Posterior cingulate gyrus (tissue), 11 donors: ENCODE results near the gene RAD51D.
"Not testable (repeated sequence)": the region's sequence is repeated elsewhere in the genome, so short reads cannot be mapped to it uniquely, and the experiment has no call there.

Source experiments
- DNase-seq, 10 donors: peaks; one replicate each; pipeline versions ENCODE4 v3.0.0 to v3.0.0-alpha.2; 2020 to 2021; ENCODE audit warnings: mixed read lengths in 3 of 10
- intact Hi-C: fragments of 100-400 bp; cut with DNase I; formaldehyde crosslinking; loops from one replicate; pipeline ENCODE4 v1.15.1; 2023

Gene RAD51D

DNA sequence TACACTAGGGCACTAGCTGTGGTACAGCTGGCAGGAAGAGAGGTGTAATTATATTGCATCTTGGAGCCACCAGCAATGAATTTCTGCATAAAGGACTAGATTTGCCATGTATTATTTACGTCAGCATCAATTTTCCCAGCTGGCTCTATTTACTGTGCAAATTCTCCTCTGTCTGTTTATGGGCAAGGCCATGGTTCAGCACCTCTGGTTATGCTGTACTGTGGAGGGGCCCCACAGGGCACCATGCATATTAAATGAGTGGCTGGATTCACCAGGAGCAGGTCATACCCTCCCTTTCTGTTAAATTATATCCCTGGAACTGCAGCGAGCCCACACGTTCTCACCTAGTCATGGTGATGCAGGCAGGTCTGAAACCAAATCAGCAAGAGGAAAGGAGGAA is 19.8 kb downstream of the RAD51D start:
- peak in 1 of 10 donors; percentile 22 for DNase-seq

DNA sequence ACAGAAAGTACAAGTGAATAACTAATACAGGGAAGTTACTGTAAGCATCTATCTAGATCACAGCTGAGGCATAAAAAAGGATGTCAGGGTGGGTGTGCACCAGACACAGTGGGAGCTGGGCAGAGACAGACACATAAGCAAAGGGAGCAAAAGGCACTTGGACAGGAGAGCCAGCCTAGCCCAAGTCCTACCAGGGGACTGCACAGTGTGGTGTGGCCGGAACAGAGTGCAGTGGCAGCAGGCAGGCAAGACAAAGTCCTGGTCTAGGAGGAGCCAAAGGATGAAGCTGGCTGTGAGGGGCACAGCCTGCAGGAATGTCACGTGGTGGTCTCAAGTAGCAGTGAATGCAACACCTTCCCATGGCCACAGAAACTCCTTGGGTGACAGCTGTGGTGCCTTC is 21.9 kb downstream of the RAD51D start:
- DNase-seq: no peak
- intact Hi-C loops: loop anchor here (10.0 kb wide), 1 partner anchor 133 kb away; the partner anchor contains the start of genes CCT6B and ZNF830

More for the DNA sequence above, 19.8 kb downstream of the RAD51D start:
- intact Hi-C loops: loop anchor here (10.0 kb wide), 1 partner anchor 135 kb away; the partner anchor contains the start of genes CCT6B and ZNF830

DNA sequence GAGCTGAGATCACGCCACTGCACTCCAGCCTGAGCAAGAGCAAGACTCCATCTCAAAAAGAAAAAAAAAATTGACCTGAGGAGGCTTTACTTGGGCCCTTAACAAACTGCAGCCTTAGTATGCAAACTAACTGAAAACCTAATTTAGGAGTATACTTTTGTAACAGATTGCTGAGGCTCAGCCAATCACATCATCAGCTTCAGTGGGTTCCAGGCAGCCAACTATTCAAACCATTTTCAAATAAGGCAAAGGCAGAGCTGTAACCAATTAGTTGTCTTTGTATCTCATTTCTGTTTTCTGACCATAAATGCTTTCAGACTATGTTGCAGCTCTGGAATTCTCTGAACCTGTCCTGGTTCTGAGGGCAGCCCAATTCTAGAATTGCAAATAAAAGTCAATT is 23.9 kb downstream of the RAD51D start:
- intact Hi-C loops: loop anchor here (10.0 kb wide), 1 partner anchor 131 kb away; the partner anchor contains the start of genes CCT6B and ZNF830

DNA sequence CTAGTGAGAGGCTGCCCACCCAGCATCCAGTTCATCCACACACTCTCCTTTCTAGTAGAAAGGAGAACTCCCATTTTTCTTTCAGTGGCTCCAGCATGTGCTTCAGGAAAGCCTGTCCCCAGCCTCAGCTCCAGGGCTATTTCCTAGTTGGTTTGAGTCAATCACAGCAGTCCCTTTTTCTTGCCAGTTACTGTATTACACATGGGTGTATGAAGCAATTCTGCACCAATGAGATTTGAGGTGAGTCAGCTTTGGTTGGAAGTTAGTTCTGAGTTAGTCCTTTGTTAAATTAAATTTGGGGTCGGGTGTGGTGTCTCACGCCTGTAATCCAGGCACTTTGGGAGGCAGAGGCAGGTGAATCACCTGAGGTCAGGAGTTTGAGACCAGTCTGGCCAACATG is 24.8 kb downstream of the RAD51D start:
- intact Hi-C loops: loop anchor here (10.0 kb wide), 1 partner anchor 130 kb away; the partner anchor contains the start of genes CCT6B and ZNF830
- DNase-seq: no peak

More for the DNA sequence above, 23.9 kb downstream of the RAD51D start:
- no peak for DNase-seq

DNA sequence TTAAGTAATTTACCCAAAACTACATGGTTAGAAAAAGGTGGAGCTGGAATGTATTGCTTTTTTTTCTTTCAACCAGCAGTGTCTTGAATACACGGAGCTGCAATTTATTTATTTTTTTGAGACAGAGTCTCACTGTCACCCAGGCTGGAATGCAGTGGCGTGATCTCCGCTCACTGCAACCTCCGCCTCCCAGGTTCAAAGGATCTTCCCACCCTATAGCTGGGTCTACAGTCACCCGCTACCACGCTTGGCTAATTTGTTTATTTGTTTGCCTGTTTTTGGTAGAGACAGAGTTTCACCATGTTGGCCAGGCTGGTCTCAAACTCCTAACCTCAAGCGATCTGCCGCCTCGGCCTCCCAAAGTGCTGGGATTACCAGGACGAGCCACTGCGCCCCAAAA is 29.0 kb downstream of the RAD51D start:
- not testable (repeated sequence) for DNase-seq
- intact Hi-C loops: loop anchor here (10.0 kb wide), 1 partner anchor 126 kb away; the partner anchor contains the start of genes CCT6B and ZNF830

DNA sequence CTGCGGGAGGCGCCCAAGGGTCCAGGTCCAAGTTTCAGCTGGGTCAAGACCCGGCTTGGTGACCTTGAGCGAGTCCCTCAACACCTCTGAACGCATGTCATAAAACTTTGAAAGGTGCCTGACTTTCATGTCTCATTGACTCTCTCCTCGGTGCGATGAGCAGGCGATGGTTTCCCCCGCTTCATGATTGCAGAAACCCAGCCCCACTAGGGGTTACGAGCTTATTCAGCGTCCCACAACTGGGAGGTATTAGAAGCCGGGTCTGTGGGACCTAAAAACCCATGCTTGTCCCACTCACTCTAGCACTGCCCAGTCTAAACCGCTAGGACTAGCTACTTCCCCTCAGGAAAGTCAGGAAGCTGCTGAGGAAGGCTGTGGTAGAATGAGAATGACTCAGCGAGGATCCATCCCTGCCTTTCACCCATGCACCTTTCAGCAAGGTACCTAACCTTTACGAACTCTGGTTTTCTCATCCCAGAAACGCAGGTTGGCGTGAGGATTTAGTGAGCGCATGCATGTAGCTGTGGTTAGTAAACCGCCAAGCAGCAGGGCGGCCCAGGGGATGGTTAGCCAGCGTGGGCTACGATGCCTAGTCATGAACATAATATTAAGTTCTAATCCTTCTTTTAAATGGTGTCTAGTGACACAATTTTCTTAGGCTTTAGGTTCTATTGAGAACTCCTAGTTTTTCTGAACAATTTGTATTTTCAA is 29.9 kb downstream of the RAD51D start:
- intact Hi-C loops: loop anchor here (1.0 to 10.0 kb wide), 2 partner anchors 91 to 125 kb away; partner anchors contain the start of genes CCT6B and ZNF830
- DNase-seq: no peak

DNA sequence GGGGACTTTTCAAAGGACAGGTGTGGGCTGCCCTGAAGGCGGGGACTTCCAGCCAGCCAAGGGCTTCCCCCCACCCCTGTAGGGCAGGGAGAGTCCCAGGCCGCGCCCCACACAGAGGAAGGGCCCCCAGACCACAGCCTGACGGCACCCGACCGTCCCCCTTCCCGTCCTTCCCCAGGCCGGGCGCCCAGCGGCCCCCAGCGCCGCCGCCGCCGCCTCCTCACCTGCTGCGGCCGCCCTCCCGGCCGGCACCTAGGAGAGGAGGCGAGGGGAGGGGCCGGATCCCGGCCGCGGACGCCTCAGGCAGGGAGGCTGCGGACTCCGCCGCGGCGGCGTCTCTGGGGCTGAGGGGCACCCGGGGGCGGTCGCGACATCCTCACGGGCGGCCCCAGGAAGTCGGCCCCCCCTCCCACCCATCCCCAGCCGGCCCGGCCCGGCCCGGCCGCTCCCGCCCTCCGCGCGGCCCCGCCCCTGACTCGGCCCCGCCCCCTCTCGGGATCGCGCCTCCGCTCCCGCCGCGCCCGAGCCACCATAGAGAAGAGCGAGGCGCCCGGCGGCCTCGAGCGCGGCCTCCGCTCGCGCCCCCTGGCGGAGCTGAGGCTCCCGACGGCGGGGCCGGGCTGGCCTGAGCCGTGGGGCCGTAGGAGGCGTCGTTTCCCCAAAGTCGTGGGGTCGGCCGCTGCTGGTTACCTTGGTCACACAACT is 30.6 kb downstream of the RAD51D start:
- intact Hi-C loops: loop anchor here (1.0 kb wide), 1 partner anchor 91 kb away; no protein-coding TSS in a partner anchor
- DNase-seq: peak; percentile 77 to 98 (median 85)

DNA sequence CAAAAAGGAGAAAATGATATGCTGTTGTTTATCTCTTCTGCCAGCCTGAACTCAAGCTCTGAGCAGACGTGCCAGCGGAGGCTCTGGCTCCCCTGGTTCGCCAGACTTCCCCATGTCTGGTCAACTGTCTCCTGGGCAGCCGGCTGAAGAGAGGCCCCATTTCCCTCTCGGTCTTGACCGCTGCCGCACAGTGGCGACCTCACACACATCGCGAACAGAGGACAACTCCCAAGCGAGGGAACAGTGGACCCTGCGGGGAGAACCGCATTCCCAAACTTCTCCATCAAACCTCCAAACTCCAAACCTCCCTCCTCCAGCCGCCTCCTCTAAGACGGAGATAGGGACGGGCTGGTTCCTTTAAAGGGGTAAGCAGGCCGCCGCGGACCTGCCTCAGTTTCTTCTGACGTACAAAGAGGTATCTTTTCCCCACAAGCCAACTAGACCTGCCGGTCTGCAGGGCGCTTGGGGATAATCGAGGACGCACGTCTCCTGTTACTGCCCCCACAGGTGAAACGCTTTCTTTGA is 31.2 kb downstream of the RAD51D start:
- peak; percentile 58 to 94 (median 70) for DNase-seq
- intact Hi-C loops: no loop called here

DNA sequence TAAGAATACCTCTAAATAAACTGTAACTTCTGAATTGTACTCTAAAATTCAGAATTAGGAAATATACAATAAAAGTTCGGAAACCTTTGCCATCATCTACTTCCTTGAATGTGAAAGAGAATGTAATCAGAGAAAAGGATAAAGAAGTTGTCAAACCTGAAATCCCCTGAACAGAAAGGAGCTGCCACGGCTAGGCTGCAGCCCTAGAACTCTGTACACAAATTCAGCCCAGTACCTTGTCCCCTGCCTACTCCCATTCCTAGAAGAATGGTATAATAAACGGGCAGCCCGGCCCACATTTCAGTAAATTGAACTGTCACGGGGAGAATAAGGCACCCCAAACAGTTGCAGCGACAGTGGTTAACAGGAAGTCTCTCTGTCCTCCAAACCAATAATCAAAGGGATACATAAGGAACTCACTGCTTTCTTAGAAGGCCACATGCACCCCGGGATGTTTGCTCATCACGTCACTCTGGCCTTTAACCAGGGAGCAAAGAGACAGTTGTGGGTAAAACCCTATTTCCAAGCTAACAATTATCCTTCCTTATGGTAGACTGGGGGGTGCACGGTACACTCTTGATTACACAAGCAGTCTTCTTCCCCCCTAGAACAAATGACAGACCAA is 31.8 kb downstream of the RAD51D start:
- peak in 3 of 10 donors; percentile 28 to 62 (median 30) for DNase-seq
- intact Hi-C loops: no loop called here

DNA sequence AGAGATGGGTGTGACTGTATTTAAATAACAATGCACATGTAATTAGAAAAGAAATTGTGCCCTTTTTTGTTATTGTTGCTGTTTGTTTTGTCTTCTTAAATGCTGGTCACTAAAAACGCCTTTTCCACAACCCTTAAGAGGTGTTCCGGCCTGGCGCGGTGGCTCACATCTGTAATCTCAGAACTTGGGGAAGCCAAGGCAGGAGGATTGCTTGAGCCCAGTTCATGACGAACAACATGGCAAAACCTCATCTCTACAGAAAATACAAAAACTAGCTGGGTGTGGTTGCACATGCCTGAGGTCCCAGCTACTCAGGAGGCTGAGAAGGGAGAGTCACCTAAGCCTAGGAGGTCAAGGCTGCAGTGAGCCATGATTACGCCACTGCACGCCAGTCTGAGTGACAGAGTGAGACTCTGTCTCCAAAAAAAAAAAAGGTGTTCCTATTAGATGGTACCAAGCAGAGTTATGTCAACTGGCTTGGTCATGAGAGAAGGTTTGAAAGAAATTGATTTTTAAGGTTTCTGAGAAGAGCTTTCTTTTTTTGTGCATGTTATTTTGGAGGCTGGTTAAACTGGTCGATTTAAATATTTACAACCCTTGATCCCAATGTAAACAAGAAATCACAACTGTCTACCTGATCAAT is 32.6 kb downstream of the RAD51D start:
- intact Hi-C loops: no loop called here
- DNase-seq: peak in 1 of 10 donors; percentile 22

DNA sequence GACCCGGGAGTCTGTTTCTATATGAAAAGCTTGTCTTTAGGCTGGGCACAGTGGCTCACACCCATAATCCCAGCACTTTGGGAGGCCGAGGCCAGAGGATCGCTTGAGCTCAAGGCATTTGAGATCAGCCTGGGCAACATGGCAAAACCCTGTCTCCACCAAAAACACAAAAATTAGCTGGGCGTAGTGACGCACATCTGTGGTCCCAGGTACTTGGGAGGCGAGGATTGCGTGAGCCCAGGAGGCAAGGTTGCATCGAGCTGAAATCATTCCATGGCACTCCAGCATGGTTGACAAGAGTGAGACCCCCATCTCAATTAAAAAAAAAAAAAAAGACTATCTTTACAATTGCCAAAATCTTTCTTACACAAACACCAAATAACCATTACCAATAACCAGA is 33.5 kb downstream of the RAD51D start:
- DNase-seq: no peak
- intact Hi-C loops: no loop called here

DNA sequence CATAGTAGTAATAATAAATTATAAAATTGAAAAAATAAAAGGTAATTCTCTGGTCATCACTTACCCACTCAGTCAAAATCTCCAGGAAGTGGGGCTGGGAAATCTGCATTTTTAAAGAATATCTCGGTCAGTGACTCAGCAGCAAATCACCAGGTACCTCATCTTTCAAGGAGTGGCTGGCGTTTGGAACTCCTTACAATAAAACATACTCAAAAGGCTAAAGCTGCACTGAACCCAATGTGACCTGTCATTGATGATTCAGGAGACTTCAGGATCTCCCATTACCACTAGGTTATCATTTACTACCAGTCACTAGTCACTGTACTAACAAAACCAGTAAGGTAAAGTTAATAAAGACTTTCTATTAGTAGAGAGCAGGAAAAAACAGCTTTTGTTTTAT is 34.7 kb downstream of the RAD51D start:
- intact Hi-C loops: no loop called here
- DNase-seq: no peak

DNA sequence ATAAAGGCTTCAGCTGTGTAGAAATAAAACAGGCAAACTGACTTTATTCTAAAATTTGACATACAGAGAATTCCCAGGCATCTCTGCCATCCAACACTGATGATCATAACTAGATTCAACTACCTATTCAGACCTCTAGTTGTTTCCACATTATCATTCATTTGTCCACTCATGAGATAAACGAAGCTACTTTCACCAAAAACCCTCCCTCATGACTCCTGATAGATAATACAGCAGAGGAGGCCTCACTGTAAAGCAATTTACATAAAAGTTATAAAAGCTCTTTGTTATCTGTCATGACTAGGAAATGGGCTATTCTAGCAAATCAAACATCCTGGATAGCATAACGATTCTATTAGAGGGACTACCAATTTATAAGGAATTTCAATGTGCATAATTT is 36.6 kb downstream of the RAD51D start:
- intact Hi-C loops: no loop called here
- no peak for DNase-seq

DNA sequence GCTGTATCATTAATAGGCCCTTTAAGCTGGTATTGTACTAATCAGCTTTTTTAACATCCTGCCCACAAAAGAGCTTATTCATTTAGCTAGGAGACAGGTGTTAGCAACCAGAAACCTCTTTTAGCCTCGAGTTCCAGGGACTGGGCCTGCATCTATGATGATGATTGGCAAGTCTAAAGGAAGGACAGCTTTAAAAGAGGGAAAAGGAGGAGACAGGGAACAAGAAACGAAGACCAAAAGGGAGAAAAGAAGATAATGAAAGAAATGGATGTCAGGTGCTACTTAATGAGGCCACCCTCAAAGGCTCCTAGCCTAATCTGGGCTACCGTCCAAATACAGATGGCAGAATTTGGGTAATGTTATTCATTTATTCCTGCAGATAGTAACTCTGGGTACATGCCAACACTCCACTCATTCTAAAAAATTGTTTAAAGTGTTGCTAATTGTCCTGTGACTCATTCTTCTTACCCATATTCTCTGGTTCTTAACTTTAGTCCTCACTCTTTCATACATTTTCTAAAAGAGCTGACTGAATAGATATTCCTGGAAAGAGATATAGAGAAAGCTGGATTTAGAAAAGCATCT is 37.5 kb downstream of the RAD51D start:
- intact Hi-C loops: no loop called here
- DNase-seq: no peak

DNA sequence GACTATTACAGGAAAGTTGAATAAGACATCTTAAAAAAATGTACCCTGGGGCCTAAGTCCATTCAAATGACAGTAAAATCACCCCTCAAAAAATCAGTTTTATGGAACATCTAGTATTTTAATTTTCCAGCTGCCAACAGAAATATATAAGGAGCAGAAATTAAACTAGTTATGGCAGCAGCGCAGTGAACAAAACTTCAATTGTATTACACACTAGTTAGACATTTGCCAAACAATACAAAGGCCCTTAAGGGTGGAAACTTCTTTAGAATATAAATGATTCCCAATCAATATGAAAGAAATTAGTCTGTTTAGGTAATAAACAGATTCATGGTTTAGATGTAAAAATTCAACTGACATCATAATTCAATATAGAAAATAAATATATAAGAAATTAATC is 38.0 kb downstream of the RAD51D start:
- intact Hi-C loops: no loop called here

DNA sequence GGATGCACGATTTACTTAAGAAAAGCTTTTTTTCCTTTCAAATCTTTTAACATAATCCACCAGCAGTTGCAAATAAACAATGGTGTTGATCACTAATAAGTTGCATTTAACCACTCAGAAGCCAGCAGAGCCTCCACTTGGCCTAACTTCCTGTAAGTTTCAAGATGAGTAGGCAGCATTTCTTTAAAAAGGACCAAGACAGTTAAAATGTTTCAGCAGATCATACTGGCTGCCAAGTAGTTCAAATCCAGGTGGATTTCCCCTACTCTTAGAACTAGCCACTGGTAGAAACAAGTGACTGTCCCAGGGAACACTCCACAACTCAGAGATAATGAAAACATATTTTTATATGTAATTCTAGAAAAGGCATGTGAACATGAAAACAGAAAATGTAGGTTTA is 39.1 kb downstream of the RAD51D start:
- DNase-seq: no peak
- intact Hi-C loops: no loop called here

More for the DNA sequence above, 38.0 kb downstream of the RAD51D start:
- no peak for DNase-seq

DNA sequence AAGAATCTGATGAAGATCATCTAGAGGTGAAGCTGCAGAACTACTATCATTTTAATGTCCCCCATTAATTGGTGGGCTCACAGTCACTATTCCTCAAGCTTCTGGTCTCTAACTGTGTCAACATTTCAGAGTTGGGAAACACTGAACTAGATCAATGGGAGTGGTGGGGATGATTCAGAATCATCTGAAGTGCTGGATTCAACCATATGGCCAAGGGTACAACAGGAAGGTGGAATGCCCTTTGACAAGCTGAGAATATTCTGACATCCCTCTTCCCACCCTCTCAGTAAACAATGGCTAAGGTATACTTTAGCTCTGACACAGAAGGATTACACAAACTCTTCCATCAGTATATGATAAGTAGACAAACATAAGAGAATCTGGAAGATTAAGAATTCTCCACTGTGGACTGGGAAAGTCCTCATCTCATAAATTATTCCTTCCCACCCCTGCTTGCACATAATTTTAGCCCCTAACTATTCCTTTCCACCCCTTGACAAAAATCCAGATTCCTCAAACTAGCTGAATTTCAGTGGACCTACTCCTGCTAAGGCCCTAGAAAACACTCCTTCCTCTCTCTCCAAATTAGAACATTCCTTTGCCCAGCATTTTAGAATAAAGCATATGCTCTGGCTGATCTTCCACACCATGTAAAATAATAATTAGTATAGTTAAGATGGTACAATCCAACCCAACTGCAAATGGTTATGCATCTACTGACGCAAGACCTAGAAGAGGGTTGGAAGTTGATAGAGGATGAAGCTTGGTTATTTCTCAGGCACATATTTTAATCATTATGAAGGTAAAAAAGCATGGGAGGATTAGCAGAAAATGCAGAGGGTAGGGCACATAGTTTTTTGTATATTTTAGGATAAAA is 39.9 kb downstream of the RAD51D start:
- DNase-seq: no peak
- intact Hi-C loops: no loop called here

DNA sequence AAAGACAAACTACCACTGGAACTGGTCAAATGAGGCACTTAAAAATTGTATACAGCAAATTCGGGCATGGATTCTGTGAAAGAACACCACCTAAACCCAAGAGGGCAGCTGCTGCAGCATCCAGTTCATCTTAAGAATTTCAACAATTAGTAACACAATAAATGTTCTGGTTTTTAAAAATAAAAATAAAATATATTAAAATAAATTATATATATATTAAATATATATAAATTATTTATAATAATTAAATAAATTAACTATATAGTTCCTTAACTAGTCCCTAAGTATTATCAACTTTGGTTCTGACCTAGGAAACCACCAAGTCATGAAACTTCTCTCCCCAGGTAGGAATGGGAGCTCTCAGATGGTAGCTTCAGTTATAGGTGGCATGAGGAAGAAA is 42.8 kb downstream of the RAD51D start:
- DNase-seq: no peak
- intact Hi-C loops: no loop called here
